Hepatocyte (in vitro differentiated cells): ENCODE data around the gene TRAF1. TPM values are rescaled to one million over a fixed set of nuclear protein-coding genes. Genes with fewer than 3 reads are reported as not detected.

Experiments used
- DNase-seq: peaks from one replicate; pipeline ENCODE4 v3.0.0-alpha.2; 2016; ENCODE audit warnings: low spot score
- H2AFZ ChIP-seq: fragments of 200-600 bp; sonication (generic); 2 replicates; pipeline ENCODE4 v1.6.0; 2016; ENCODE audit warnings: antibody characterized with exemption, mild to moderate bottlenecking
- H3K27ac ChIP-seq: fragments of 200-600 bp; sonication (generic); 2 replicates; pipeline ENCODE4 v1.5.1; 2016; ENCODE audit warnings: mild to moderate bottlenecking
- H3K27me3 ChIP-seq: fragments of 200-600 bp; sonication (generic); 2 replicates; pipeline ENCODE4 v1.6.1; 2016
- H3K36me3 ChIP-seq: fragments of 200-600 bp; sonication (generic); replicated peaks from 2 replicates; pipeline ENCODE4 v1.5.1; 2016; ENCODE audit warnings: low read depth; ENCODE audit not compliant: insufficient read depth
- H3K4me1 ChIP-seq: fragments of 200-600 bp; sonication (generic); 2 replicates; pipeline ENCODE4 v1.5.1; 2016; ENCODE audit warnings: mild to moderate bottlenecking, moderate library complexity; ENCODE audit not compliant: insufficient read depth
- H3K4me2 ChIP-seq: fragments of 200-600 bp; sonication (generic); 2 replicates; pipeline ENCODE4 v1.6.0; 2016
- H3K4me3 ChIP-seq: fragments of 200-600 bp; sonication (generic); 2 replicates; pipeline ENCODE4 v1.5.1; 2016; ENCODE audit warnings: mild to moderate bottlenecking
- H3K79me2 ChIP-seq: fragments of 200-600 bp; sonication (generic); 2 replicates; pipeline ENCODE4 v1.6.0; 2017; ENCODE audit warnings: mild to moderate bottlenecking
- H3K9me2 ChIP-seq: fragments of 200-600 bp; sonication (generic); replicated peaks from 2 replicates; pipeline ENCODE4 v1.6.0; 2017; ENCODE audit warnings: mild to moderate bottlenecking; ENCODE audit not compliant: insufficient read depth
- H3K9me3 ChIP-seq: fragments of 200-600 bp; sonication (generic); 2 replicates; pipeline ENCODE4 v1.5.1; 2016; ENCODE audit warnings: low read depth, mild to moderate bottlenecking
- H4K20me1 ChIP-seq: fragments of 200-600 bp; sonication (generic); 2 replicates; pipeline ENCODE4 v1.6.0; 2016; ENCODE audit warnings: mild to moderate bottlenecking; ENCODE audit not compliant: insufficient read depth, poor library complexity, severe bottlenecking
- EZH2 ChIP-seq: fragments of 200-600 bp; sonication (generic); IDR thresholded peaks from 2 replicates; pipeline ENCODE4 v1.6.1; 2016; ENCODE audit warnings: antibody characterized with exemption, mild to moderate bottlenecking, borderline replicate concordance
- EZH2phosphoT487 ChIP-seq: fragments of 200-600 bp; sonication (generic); IDR thresholded peaks from one replicate; pipeline ENCODE4 v1.6.1; 2018; ENCODE audit warnings: antibody characterized with exemption, mild to moderate bottlenecking, low read depth, moderate library complexity; ENCODE audit not compliant: unreplicated experiment, severe bottlenecking
- WGBS: methylation state at CpG from one replicate; pipeline ENCODE4 v1.1.6; 2016; ENCODE audit warnings: low lambda C conversion rate; ENCODE audit errors: missing lambda C conversion rate; 5-methylcytosine and 5-hydroxymethylcytosine counted together
- polyA plus RNA-seq: library from polyadenylated mRNA; unstranded; fragments of >200 nt; fragmentation: Nextera tagmentation; extraction: Ambion mirVana; gene quantifications from 2 replicates; pipeline ENCODE4 v1.2.1, GENCODE V29; 2016
- total RNA-seq: library from RNA; depleted of rRNA; stranded (reverse); fragments of >200 nt; gene quantifications from 2 replicates; pipeline ENCODE4 v1.2.3, GENCODE V29; 2014
- TF ChIP-seq, protein P1 (sequence below): fragments of 200-600 bp; sonication (generic); IDR thresholded peaks from 2 replicates; pipeline ENCODE4 v1.5.1; 2016; ENCODE audit warnings: antibody characterized with exemption, mild to moderate bottlenecking; ENCODE audit not compliant: poor library complexity

The TRAF1 gene
- total and polyA plus RNA-seq, 2 experiments from 2014 or later = 2.2 to 4.0 TPM

GRCh38 chr9:120949290-120949689 lies 22.7 kb upstream of the TRAF1 start:
- Histone ChIP-seq H3K9me3 (no peaks in the 10 kb centered on the region), H3K9me2 (no peaks in the 10 kb centered on the region), H3K4me2 (no peak overlapping the region), H3K36me3 (no peaks in the 10 kb centered on the region), H3K27me3 (no peaks in the 10 kb centered on the region), H2AFZ (no peak overlapping the region), H4K20me1 (no peaks in the 10 kb centered on the region), H3K27ac (no peak overlapping the region), H3K79me2 (no peaks in the 10 kb centered on the region), H3K4me1 (no peaks in the 10 kb centered on the region), H3K4me3 (no peak overlapping the region)
- no peak for DNase-seq
- TF ChIP-seq, protein P1, sequence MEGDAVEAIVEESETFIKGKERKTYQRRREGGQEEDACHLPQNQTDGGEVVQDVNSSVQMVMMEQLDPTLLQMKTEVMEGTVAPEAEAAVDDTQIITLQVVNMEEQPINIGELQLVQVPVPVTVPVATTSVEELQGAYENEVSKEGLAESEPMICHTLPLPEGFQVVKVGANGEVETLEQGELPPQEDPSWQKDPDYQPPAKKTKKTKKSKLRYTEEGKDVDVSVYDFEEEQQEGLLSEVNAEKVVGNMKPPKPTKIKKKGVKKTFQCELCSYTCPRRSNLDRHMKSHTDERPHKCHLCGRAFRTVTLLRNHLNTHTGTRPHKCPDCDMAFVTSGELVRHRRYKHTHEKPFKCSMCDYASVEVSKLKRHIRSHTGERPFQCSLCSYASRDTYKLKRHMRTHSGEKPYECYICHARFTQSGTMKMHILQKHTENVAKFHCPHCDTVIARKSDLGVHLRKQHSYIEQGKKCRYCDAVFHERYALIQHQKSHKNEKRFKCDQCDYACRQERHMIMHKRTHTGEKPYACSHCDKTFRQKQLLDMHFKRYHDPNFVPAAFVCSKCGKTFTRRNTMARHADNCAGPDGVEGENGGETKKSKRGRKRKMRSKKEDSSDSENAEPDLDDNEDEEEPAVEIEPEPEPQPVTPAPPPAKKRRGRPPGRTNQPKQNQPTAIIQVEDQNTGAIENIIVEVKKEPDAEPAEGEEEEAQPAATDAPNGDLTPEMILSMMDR = no peak
- TF ChIP-seq EZH2 (no peak), EZH2phosphoT487 (no peak)
- WGBS = 86% methylated on average over 2 of the region's 2 CpGs

GRCh38 chr9:120948824-120949223 lies 22.2 kb upstream of the TRAF1 start:
- 96% methylated on average over 1 of the region's 1 CpG for WGBS
- DNase-seq = no peak
- H3K4me3 ChIP-seq = no peak overlapping the region
- no peak overlapping the region for H2AFZ ChIP-seq
- H4K20me1 ChIP-seq = no peaks in the 10 kb centered on the region
- H3K36me3 ChIP-seq = no peaks in the 10 kb centered on the region
- no peak overlapping the region for H3K27ac ChIP-seq
- H3K9me2 ChIP-seq = no peaks in the 10 kb centered on the region
- TF ChIP-seq EZH2 (no peak), EZH2phosphoT487 (no peak)
- TF ChIP-seq, protein P1 = no peak
- H3K4me2 ChIP-seq = no peak overlapping the region
- no peaks in the 10 kb centered on the region for H3K4me1 ChIP-seq
- no peaks in the 10 kb centered on the region for H3K79me2 ChIP-seq
- H3K9me3 ChIP-seq = no peaks in the 10 kb centered on the region
- no peaks in the 10 kb centered on the region for H3K27me3 ChIP-seq

GRCh38 chr9:120947222-120947621 lies 20.6 kb upstream of the TRAF1 start:
- Histone ChIP-seq H3K27me3 (no peaks in the 10 kb centered on the region), H3K36me3 (no peaks in the 10 kb centered on the region), H3K27ac (no peak overlapping the region), H3K79me2 (no peaks in the 10 kb centered on the region), H3K9me3 (no peaks in the 10 kb centered on the region), H3K9me2 (no peaks in the 10 kb centered on the region), H3K4me1 (peaks cover 5% of the 10 kb centered on the region), H3K4me3 (no peak overlapping the region), H2AFZ (no peak overlapping the region), H3K4me2 (no peak overlapping the region), H4K20me1 (no peaks in the 10 kb centered on the region)
- WGBS = 66% methylated on average over 2 of the region's 2 CpGs
- TF ChIP-seq EZH2 (no peak), EZH2phosphoT487 (no peak)
- TF ChIP-seq, protein P1 = no peak
- no peak for DNase-seq

- Histone ChIP-seq H3K27ac (no peak overlapping the region), H3K4me2 (no peak overlapping the region), H3K9me3 (no peaks in the 10 kb centered on the region), H4K20me1 (no peaks in the 10 kb centered on the region), H3K4me1 (peaks cover 14% of the 10 kb centered on the region), H3K79me2 (no peaks in the 10 kb centered on the region), H2AFZ (no peak overlapping the region), H3K27me3 (no peaks in the 10 kb centered on the region), H3K9me2 (no peaks in the 10 kb centered on the region), H3K36me3 (no peaks in the 10 kb centered on the region), H3K4me3 (no peak overlapping the region)
- WGBS = 92% methylated on average over 3 of the region's 3 CpGs
- TF ChIP-seq, protein P1 = no peak
- TF ChIP-seq EZH2phosphoT487 = no peak
- TF ChIP-seq EZH2 = no peak
- DNase-seq = no peak
Measured at GRCh38 chr9:120946259-120946658, 19.7 kb upstream of the TRAF1 start.
